HG02970 (cell line): Measurements from ENCODE around the gene ETFB.

Experiments used
- ATAC-seq: cut with Tn5 transposase; IDR thresholded peaks from one replicate; pipeline ENCODE4 v1.9.1; 2021; ENCODE audit warnings: mild to moderate bottlenecking, moderate library complexity, moderate number of reproducible peaks; ENCODE audit not compliant: unreplicated experiment, low FRiP score

Gene ETFB

DNA sequence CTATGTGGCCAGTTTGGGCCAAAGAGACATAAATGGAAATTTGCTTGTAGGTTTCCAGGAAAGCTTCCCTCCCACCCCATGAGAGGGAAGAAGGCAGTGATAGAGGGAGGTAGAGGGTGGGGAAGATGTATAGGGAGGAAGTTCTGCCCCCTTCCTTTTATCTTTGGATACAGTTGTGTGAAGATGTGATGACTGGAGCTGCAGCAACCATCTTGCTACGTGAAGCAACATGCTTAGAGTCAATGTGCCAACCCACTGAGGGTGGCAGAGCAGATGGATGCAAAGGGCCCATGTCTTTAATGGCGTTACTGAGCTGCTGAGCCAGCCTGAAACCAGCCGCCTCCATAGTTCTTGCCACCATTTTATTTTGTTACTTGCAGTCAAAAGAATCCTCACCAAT lies 35.0 kb downstream of the ETFB start:
- no peak for ATAC-seq

DNA sequence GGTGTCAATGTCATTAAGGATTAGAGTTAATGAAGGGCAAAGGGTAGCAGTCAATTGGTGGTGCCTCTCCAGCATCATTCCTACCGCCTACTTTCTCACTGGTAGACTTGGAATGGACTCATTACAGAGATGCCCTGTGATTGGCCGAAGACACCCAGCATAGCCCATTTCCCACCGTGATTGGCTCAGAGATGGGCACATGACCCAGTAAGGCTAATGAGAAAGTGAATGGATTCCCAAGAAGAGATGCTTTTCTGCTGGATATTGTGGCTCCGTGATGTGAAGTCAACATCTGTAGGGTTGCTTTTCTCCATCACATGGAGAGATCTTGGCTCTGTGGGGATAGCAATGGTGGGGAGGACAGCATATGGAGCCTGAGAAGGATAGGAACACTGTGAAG lies 35.8 kb downstream of the ETFB start:
- ATAC-seq: no peak

DNA sequence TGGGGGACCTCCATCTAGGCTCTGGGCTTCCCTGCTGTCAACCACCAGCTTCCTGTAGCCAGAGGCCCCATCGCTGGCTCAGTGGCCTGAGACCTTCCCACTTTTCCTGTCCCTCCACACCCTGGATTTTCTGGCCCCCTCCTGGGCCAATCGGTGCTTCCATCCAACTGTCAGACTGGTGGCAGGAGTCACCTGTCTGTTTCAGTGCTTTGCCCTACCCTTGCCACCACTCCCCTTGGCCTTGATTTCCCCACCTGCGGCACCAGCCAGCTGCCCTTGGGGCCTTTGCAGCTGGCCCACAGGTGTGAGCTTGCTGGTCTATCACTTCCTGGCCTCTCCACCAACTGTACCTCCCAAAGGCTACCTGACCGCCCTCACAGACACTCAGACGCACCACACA lies 36.8 kb downstream of the ETFB start:
- no peak for ATAC-seq

DNA sequence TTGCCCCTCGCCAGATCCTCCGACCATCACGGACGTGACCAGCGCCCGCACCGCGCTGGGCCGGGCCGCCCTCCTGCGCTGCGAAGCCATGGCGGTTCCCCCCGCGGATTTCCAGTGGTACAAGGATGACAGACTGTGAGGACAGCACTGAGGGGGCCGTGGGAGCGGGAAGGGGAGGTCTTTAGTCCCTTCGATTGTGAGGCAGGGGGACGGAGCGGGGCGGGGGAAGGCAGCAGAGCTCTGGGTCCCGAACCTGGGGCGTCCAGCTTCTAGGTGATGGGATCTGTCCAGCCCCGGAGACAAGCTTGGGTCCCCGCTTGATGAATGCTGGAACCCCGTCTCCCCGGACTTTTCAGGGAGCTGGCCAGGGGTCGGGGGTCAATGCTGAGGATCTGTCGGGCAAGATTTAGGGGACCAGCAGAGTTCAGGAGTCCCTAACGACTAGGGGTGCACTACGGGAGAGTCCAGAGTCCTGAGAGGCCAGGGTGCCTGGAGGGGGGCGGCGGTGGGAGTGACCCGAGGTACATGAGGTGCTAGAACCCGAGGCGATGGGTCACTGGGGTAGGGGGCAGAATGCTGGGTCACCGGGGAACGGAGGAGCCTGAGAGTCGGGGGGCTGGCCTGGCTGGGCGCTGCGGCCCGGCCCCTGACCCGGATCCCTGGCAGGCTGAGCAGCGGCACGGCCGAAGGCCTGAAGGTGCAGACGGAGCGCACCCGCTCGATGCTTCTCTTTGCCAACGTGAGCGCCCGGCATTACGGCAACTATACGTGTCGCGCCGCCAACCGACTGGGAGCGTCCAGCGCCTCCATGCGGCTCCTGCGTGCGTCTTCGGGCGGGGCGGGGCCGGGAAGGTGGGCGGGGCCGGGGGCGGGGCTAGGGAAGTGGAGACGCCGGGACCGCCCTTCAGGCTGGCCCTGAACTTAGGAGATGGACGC lies 38.9 kb downstream of the ETFB start:
- ATAC-seq: no peak

DNA sequence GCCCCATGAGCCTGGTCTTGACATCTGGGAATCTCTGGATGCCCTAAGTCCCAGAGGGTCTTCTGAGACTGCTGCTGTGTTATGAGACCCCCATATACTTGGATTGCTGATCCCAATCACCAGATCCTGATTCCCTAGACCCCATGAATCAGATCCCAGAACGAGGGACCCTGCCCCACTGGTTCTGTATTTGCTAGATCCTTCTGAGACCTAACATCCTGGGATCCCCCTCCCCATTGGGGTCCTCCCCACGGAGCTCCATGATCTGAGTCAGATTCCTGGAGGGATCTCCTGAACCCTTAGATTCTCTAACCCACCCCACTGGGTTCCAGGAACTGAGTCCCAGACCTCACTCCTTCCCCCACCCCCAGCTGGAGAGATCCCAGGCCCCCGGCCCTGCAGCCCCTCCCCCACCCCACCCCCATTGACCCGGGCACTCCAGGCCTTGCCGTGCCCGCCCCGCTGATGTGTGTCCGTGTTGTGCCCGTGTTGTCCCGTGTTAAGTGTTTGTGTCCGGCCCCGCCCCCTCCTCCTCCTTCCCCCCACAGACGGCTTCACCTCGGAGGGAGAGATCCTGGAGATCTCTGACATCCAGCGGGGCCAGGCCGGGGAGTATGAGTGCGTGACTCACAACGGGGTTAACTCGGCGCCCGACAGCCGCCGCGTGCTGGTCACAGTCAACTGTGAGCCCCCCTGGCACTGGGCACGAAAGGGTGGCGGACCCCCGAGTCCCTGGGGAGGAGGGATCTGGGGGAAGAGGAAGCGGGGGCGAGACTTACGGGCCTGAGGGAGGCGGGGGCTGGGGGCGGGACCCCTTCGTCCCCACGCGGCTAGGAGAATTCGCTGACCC lies 39.7 kb downstream of the ETFB start:
- ATAC-seq: no peak

DNA sequence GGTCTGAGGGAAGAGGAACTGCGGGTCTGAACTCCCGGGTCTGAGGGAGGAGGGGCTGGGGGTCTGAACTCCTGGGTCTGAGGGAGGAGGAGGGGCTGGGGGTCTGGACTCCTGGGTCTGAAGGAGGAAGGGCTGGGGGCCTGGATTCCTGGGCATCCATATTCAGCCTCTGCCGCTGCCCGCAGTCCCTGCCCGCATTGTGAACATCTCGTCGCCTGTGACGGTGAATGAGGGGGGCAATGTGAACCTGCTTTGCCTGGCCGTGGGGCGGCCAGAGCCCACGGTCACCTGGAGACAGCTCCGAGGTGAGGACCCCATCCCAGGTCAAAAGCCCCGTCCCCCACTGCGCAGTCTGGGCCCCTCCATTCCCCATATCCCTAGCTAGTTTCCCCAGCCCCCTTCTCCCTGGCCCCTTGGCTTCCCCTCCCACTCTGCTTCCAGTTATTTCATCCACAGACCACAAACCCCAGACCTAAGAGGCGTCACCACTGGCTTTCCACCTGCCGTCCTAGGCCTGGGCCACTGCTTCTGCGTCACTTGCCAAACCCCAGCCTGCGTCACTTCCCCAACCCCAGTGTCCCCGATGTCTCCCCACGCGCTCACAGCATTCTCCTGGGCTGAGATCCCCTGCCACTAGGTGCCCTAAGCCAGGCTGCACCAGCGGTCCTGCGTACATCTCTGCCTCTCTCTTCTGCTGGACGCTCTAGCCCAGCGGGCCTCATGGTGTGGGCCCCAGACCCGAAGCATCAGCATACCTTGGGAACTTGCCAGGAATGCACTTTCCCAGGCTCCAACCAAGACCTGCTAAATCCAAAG lies 40.8 kb downstream of the ETFB start:
- ATAC-seq: no peak

DNA sequence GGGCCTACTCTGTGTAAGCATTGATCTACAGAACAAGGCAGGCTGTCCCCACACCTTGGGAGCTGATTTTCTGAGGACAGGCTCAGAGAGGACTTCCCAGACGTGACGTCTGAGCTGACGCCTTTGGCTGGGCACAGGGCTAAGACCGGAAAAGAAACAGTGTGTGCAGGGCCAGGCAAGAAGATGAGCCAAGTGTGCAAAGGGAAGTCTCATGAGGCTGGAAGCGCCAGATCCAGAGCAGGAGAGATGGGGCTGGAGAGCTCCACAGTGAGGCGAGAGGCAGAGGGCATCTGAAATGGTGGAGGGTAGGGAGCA lies 42.1 kb downstream of the ETFB start:
- ATAC-seq: no peak

DNA sequence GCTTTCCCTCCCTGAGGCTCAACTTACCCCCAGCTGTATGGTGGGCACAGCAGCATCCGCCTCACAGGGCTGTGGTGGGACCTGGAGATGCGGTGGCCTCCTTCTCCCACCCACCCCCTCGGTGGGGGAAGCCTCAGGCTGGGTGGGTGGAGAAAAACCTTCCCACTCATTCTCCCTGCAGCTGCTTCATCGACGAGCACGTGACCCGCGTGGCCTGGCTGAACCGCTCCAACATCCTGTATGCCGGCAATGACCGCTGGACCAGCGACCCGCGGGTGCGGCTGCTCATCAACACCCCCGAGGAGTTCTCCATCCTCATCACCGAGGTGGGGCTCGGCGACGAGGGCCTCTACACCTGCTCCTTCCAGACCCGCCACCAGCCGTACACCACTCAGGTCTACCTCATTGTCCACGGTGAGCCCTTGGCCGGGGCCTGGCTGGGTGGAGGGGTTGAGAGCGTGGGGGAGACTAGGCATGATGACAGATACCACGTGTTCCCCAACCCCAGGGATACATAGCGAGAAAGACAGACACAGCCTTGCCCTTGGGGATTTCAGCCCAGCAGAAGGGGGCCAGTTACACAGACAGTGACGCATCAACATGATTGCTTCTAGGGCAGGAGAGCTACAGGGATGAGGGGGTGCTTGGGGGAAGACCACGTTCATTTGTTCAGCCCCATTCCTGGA lies 42.6 kb downstream of the ETFB start:
- no peak for ATAC-seq

DNA sequence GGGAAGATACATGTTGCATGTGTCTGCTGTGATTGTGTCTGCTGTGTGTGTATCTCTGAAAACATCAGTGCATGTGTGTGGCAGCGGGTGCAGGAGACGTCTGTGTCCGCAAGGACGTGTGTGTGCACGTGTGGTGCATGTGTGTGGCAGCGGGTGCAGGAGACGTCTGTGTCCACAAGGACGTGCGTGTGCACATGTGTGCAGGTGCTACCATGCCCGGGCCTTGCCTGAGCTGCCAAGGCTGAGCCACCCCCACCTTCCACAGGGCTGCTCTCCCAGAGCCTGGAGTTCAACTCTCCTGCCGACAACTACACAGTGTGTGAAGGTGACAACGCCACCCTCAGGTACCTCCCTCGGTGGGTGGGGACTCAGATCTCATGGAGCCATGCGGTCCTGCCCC lies 44.4 kb downstream of the ETFB start:
- ATAC-seq: no peak

DNA sequence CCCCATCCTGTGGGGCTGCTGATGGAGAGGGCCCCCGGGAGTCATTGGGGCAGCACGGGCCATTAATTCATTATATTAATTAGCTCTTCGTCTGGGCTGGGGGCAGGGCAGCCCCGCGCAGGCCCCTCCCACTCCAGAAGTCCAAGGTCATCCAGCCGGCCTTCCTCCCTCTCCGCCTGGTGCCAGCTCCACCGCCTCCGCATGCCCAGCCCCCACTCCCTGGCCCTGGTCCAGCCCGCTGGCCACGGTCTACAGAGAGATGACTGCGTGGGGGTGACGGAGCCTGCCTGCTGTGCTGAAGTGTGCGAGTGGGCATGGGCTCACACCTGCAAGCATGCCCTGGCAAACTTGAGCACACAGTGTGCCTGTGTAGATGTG lies 45.9 kb downstream of the ETFB start:
- no peak for ATAC-seq

DNA sequence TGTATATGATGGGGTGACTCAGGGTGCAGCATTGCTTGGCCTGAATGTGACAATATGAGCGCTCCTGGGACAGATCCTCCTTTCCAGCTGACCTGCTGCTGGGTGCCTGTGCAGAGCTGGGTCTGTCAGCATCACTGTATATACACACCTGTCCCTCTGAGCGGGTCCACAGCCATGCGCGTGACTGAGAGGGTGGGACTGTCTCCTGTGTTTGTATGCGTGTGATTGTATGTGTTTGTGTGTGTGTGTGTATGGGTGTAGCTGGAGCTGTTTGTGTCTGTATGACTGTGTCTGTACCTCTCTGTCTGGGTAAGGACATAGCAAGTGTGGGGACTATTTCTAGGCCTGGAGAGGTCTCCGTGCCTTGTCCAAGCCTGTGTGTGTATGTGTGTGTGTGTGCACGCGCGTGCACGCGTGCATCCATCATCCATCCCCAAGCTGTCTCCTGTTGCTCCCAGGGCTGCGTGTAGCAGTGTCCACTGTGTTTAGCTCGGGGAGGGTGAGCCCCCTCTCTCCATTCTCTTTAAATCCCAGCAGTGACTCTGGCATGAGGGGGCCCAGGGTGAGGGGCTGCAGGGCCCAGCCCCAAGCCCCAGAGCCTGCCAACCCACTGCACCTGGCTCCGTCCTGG lies 46.4 kb downstream of the ETFB start:
- ATAC-seq: no peak

DNA sequence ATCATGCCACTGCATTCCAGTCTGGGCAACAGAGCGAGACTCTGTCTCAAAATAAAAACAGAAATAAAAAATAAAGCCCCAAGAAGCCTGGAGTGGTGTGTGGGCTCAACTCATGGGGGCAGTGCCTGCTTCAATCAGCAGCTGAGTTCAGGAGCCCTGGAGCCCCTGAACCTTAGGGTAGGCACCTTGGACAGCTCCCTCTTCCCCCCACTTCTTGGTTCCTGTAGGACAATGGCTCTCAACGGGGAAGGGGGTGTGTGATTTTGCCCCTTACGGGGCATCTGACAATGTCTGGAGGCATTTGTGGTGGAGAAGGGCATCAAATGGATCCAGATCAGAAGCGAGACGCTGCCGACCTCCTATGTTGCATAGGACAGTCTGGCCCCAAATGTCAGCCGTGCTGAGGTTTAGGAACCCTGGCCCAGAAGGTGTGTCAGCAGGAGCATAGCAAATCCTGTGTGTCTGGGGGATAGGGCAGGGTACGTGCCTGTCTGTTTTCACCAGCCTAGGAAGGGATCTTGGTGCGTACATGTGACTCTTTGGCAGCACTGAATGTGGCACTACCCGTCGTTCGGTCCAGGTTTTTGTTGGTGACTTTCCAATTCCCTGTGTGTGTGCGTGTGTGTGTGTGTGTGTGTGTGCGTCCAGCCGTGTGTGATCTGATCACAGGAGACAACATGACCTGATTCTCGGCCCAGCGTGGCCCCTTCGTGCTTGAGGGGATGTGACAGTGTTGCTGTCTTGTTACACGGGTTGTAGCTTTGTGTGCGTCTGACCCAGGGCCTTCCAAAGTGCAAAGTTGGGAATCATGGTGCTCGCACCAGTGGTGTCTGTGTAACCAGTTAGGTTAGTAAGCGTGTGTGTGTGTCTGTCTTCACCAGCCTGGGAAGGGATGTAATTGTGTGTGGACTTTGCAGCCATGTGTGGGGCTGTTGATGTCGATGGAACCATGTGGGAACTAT lies 47.2 kb downstream of the ETFB start:
- ATAC-seq: no peak

DNA sequence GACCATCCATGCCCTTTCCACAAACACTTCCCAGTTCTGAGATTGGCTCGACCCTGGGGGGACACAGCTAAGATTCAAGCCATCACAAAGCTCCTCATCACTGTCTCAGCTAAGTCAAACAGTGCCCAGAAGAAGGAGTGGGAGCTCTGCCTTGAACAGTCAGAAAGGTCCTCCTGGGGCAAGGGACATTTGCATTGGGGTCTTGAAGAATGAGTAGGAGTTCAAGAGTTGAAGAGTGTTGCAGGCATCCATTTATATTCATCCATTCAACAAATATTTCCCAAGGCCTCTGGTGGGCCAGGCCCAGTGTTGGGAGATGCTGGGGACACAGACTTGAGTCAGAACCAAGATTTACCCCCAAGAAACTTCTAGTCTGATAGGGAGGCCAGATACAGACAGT lies 48.2 kb downstream of the ETFB start:
- no peak for ATAC-seq

DNA sequence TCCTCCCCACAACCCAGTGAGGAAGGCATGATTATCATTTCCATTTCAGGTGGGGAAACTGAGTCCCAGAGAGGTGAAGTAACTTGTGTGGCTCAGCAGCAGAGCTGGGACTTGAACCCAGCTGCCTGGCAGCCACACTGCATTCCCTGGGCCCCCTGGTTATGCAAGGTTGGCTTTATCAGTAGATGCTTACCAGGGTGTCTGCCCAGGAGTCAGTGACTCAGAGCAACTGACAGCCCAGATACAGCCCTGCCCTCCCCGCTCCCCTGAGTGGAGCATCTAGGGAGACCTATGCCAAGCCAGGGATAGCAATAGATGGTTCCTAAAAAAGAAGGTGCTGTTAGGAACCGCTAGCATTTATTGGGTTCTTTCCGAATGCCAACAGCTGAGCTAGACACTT lies 48.8 kb downstream of the ETFB start:
- ATAC-seq: no peak

DNA sequence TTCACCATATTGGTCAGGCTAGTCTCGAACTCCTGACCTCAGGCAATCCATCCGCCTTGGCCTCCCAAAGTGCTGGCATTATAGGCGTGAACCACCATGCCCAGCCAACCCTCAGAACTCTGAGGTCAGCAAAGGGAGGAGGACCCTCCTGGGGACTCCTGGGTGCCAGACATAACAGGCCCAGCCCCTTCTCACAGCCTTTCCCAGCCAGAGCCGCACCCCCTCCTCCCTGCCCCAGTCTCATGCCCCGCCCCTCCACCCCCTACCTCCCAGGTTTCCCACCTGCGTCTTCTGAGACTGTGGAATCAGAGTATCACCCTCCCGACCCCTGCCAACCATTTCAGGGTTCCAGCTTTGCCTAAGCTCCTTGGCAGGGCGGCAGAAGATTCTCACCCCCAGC lies 49.5 kb downstream of the ETFB start:
- no peak for ATAC-seq

DNA sequence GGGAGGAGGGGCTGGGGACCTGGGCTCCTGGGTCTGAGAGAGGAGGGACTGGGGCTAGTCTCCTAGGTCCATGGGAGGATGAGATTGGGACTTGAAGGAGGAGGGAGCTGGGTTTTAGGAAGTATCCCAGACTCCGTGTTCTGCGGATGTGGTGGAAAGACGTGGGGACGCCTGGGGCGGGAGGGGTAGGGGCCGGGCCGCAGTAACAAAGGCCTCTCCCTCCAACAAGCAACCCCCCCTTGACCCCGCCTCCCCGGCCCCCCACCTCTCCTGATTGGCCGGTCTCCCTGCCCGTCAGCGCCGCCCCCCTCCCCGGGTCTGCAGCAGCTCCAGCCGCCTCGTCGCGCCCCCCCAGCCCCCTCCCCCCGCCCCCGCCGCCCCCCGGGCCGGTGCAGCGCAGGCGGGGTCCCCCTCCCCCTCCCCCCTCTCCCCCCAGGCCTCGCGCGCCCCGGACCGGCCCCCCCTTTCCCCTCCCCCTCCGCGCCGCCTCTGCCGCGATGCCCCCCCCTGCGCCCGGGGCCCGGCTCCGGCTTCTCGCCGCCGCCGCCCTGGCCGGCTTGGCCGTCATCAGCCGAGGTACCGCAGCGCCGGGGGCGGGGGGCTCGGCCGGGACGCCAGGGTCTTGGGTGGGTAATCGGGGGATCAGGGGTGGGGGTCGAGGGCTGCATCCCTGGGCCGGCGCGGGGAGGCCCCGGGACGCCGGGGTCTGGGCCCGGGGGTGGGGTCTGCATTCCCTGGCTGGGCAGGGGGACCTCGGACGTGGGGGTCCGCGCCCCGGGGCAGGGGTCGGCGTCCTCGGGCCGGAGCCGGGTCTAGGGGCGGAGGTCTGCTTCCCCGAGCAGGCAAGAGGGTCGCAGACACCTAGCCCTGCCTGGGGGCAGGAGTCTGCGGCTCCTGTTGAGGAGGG lies 54.6 kb downstream of the ETFB start, which contains the start of gene IGLON5:
Gene IGLON5, plus strand, starts transcription at position 294 of the 907 bp plus-strand sequence. Its CDS starts 204 bp downstream, at position 498.
- no peak for ATAC-seq

DNA sequence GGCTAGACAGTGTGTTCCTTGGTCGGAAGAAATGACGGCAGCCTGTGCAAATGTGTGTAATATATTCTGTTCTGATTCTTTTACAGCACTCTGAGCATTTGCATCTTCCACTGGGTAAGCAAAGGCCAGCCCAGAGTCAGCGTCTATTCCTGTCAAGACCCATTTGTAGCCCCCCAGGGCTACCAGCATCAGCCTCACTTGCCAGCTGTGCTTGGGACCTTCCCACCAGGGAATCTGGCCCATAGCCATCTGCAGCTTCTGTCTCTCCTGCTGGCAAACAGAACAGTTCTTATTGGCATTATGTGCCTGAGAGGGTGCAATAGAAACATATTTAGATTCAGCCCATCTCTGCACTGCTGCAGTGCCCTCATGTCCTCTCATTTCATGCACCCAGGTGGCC lies 60.7 kb downstream of the ETFB start:
- ATAC-seq: no peak

DNA sequence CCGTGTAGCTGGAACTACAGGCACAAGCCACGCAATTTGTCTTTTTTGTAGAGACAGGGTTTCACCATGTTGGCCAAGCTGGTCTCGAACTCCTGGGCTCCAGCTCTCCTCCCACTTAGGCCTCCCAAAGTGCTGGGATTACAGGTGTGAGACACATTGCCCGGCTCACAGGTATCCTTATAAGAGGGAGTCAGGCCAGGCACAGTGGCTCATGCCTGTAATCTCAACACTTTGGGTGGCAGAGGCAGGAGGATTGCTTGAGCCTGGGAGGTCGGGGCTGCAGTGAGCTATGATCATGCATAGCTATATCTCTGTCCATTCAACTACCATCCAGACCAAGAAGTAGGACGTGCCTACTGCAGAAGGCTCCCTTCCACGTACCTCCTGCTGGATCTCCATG lies 64.9 kb downstream of the ETFB start:
- ATAC-seq: no peak
